Psoas muscle (tissue), 8 donors: ENCODE results near the gene DHH. TPM values are rescaled to one million over a fixed set of nuclear protein-coding genes. Genes with fewer than 3 reads are reported as not detected.
"Not testable (repeated sequence)": the region's sequence is repeated elsewhere in the genome, so short reads cannot be mapped to it uniquely, and the experiment has no call there.

Source experiments
- ATAC-seq, 4 donors: fragments of 200-7000 bp; cut with Tn5 transposase; one replicate each; pipeline ENCODE4 v1.9.1; 2020; ENCODE audit warnings: moderate library complexity in 3 of 4, mild to moderate bottlenecking in 2 of 4
- DNase-seq, 2 donors: peaks; one replicate each; pipeline ENCODE4 v3.0.0-alpha.2; 2020
- H3K27ac ChIP-seq: fragments of 200-600 bp; one replicate; pipeline ENCODE4 v1.8.0; 2022
- H3K27me3 ChIP-seq, 3 donors: fragments of 200-600 bp in 1 of 3; one replicate each; pipeline versions ENCODE4 v1.6.1 to v1.8.0; 2013 to 2022; ENCODE audit warnings: low read length in 2 of 3, mild to moderate bottlenecking in 2 of 3, moderate library complexity in 1 of 3; ENCODE audit not compliant: insufficient read depth in 3 of 3
- H3K36me3 ChIP-seq, 2 donors: fragments of 200-600 bp in 1 of 2; one replicate each; pipeline versions ENCODE4 v1.6.1 to v1.8.0; 2013 to 2022; ENCODE audit warnings: low read depth in 1 of 2, mild to moderate bottlenecking in 1 of 2, moderate library complexity in 1 of 2; ENCODE audit not compliant: insufficient read depth in 1 of 2
- H3K4me1 ChIP-seq: fragments of 200-600 bp; one replicate; pipeline ENCODE4 v1.8.0; 2022
- H3K4me3 ChIP-seq: fragments of 200-600 bp; one replicate; pipeline ENCODE4 v1.8.0; 2022; ENCODE audit warnings: mild to moderate bottlenecking
- H3K9me3 ChIP-seq: fragments of 200-600 bp; one replicate; pipeline ENCODE4 v1.8.0; 2022
- WGBS, 3 donors: extraction: QIAGEN DNeasy Blood & Tissue Kit; methylation state at CpG; one replicate each; pipeline versions ENCODE4 v1.1.6 to v1.1.7; 2013; 5-methylcytosine and 5-hydroxymethylcytosine counted together
- intact Hi-C, 2 donors: fragments of 100-400 bp; cut with DNase I; formaldehyde crosslinking; loops; one replicate each; pipeline versions ENCODE4 v1.11.0 to v1.14.2; 2022
- polyA plus RNA-seq, 3 donors: library from polyadenylated mRNA; stranded (reverse); fragments of 200-250 nt; gene quantifications; one replicate each; pipeline ENCODE4 v1.2.3, GENCODE V29; 2013
- total RNA-seq, 4 donors: library from RNA; stranded (reverse); fragmentation: NEBNext Ultra II Directional in 2 of 4; extraction: Animal tissue kit (Norgen Biotek cat#: 25700) in 2 of 4; gene quantifications; one replicate each; pipeline versions ENCODE4 v1.2.1 to v1.2.4, GENCODE V29; 2021 to 2023
- TF ChIP-seq, protein P1 (sequence below): fragments of 200-600 bp; IDR thresholded peaks from one replicate; pipeline ENCODE4 v1.8.0; 2022; ENCODE audit warnings: antibody characterized with exemption
- donor health status: healthy with polysubstance abuse.
- donor health status: DM: no; HTN: no; CAD: no; lungs with moderate emphysema.
- donor health status: Bipolar disorder and iron deficiency.
- donor health status: healthy.
- donor health status: DM: yes; HTN: yes; CAD: no.
- donor health status: DM: no; HTN: no; CAD: no.
- donor health status: DM: no; HTN: no; CAD: no.
- donor health status: DM: yes; HTN: yes; CAD: no.

The DHH gene
- total and polyA plus RNA-seq, 7 donors: 0.07 to 0.43 (median 0.17) TPM

DNA sequence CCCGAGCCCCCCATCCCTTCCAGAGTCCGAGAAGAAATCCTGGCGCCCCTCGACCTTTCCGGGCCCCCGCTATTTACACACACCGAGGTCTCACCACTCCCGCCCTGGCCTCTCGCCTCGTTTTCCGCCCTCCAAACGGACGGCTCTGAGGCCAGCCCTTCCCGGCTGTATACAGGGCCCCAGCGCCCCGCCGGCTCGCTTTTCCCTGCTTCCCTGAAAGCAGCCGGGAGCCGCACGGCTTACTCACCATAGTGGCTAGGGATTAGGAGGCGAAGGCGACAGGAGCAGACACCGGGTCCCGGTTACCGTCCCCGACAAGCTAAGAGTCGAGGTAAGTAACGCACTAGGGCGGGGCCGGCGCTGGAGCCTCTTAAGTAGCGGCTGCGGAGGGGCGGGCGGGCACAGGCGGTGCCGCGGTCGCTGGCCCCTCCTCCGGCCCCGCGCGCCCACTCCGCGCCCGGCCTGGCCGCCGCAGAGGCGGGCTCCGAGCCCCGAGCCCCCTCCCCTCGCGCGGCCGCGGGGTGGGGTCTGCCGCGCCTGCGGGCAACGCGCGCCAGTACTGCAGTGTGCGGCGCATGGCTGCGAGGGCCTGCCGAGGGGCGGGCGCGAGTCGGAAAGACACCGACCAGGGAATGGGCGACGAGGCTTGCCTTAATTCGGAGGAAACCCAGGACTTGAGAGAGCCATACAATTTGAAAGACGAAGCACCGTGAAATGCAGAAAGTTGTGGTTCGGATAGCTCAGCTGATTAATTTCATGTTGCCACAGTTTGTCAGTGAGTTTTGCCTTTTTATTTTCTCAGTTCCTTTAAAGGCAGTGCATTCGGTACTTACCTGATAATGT, 36.7 kb upstream of the DHH start, which contains the start of gene TUBA1B:
TSS of gene TUBA1B (minus strand) at position 345 of the 843 bp plus-strand sequence. CDS start at position 250, 95 bp downstream.
- no peaks in the 10 kb centered on the region for H3K27me3 ChIP-seq
- H3K36me3 ChIP-seq: peaks cover 6 to 28% of the 10 kb centered on the region in 2 donors
- no peaks in the 10 kb centered on the region for H3K9me3 ChIP-seq
- TF ChIP-seq, protein P1, sequence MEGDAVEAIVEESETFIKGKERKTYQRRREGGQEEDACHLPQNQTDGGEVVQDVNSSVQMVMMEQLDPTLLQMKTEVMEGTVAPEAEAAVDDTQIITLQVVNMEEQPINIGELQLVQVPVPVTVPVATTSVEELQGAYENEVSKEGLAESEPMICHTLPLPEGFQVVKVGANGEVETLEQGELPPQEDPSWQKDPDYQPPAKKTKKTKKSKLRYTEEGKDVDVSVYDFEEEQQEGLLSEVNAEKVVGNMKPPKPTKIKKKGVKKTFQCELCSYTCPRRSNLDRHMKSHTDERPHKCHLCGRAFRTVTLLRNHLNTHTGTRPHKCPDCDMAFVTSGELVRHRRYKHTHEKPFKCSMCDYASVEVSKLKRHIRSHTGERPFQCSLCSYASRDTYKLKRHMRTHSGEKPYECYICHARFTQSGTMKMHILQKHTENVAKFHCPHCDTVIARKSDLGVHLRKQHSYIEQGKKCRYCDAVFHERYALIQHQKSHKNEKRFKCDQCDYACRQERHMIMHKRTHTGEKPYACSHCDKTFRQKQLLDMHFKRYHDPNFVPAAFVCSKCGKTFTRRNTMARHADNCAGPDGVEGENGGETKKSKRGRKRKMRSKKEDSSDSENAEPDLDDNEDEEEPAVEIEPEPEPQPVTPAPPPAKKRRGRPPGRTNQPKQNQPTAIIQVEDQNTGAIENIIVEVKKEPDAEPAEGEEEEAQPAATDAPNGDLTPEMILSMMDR: no peak
- peak within 1 kb of the TSS; percentile 97 for H3K27ac ChIP-seq
- peak within 1 kb of the TSS; percentile 89 for H3K4me3 ChIP-seq
- intact Hi-C loops: loop anchor here in 1 of 2 donors (2.0 kb wide), 3 partner anchors 20 to 104 kb away; partner anchors contain the start of genes LMBR1L and TUBA1A
- 0 to 1% (median 0%) methylated on average over 51 to 79 of the region's 79 CpGs for WGBS, 3 donors
- peaks cover 16% of the 10 kb centered on the region for H3K4me1 ChIP-seq
- DNase-seq: peak; percentile 90 to 94
- ATAC-seq: peak; percentile 87 to 89 (median 88)

DNA sequence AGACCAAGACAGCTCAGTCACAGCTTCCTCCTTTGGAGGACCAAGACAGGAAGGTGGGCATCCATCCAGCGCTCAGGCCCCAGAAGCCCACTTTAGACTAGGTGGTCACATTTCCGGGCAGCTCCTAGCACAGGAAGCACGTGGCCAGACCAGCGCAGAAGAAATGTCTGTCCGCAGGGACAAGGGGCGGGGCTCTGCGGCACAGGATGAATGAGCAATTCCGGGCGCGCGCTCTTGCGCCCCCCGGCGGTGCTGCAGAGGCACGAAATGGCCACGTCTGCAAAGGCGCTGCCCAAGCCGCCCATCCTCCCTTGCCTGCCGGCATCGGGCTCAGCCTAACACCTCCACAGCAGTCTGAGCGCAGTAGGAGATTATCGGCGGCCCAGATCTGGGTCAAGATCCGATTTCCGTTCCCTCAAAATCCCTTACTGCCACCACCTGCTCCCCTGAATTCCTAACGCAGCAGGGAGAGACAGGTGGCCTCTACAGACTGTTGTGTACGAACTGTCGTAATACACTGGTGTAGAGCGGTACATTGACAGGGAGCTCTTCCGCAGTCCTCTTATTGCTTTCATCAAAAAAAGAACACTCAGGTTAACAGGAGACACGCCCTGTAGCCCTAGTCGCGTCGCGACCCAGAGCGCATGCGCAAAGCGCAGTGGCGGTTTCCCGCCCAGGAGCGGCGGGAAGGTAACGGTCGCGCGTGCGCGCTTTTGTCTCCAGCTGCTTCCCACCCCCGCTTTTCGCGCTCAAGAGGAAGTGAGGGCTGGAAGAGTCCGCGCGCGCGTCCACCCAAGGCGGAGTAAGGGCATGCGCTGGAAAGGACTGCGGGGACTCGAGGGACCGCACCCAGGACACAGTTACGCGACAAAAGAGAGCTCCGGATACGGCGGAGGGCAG, 35.8 kb upstream of the DHH start:
- peaks cover 16% of the 10 kb centered on the region for H3K4me1 ChIP-seq
- no peaks in the 10 kb centered on the region for H3K27me3 ChIP-seq
- TF ChIP-seq, protein P1: peak; percentile 79
- WGBS, 3 donors: 0 to 1% (median 1%) methylated on average over 66 of the region's 66 CpGs
- H3K36me3 ChIP-seq: peaks cover 6 to 28% of the 10 kb centered on the region in 2 donors
- DNase-seq (peak; percentile 94 to 96), ATAC-seq (peak; percentile 81 to 90 (median 83))
- intact Hi-C loops: loop anchor here in 1 of 2 donors (2.0 kb wide), 3 partner anchors 20 to 104 kb away; partner anchors contain the start of genes LMBR1L and TUBA1A
- H3K4me3 ChIP-seq: peak overlapping the region; percentile 89
- peak overlapping the region; percentile 97 for H3K27ac ChIP-seq
- no peaks in the 10 kb centered on the region for H3K9me3 ChIP-seq

DNA sequence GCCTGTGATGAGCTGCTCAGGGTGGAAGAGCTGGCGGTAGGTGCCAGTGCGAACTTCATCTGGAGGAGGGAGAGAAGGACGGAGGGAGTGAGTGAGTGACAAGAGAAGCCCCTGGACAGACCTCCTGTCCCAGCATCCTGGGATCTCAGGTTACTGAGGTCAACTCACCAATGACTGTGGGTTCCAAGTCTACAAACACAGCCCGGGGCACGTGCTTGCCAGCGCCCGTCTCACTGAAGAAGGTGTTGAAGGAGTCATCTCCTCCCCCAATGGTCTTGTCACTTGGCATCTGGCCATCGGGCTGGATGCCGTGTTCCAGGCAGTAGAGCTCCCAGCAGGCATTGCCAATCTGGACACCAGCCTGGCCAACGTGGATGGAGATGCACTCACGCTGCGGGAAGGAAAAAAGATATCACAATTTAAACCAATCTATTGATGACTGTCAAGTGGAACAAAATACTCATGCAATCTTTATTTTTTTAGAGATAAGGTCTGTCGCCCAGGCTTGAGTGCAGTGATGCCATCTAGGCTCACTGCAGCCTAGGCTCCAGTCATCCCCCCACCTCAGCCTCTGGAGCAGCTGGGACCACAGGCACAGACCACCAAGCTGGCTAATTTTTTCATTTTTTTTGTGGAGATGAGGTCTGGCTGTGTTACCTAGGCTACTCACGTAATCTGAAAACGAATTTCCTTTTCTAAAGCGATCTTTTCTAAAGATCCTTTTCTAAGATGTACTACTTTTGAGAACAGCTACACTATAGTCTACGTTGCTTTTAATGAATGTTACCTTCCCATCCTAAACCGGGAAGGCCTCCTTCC, 34.9 kb upstream of the DHH start:
- TF ChIP-seq, protein P1: no peak
- 38 to 52% (median 43%) methylated on average over 18 of the region's 18 CpGs for WGBS, 3 donors
- no peaks in the 10 kb centered on the region for H3K9me3 ChIP-seq
- peak overlapping the region; percentile 97 for H3K27ac ChIP-seq
- DNase-seq (peak in 1 of 2 donors; percentile 21), ATAC-seq (no peak)
- H3K4me1 ChIP-seq: peaks cover 16% of the 10 kb centered on the region
- no peaks in the 10 kb centered on the region for H3K27me3 ChIP-seq
- intact Hi-C loops: loop anchor here in 1 of 2 donors (2.0 kb wide), 3 partner anchors 19 to 105 kb away; partner anchors contain the start of genes LMBR1L and TUBA1A
- peak overlapping the region; percentile 89 for H3K4me3 ChIP-seq
- peaks cover 6 to 28% of the 10 kb centered on the region in 2 donors for H3K36me3 ChIP-seq

DNA sequence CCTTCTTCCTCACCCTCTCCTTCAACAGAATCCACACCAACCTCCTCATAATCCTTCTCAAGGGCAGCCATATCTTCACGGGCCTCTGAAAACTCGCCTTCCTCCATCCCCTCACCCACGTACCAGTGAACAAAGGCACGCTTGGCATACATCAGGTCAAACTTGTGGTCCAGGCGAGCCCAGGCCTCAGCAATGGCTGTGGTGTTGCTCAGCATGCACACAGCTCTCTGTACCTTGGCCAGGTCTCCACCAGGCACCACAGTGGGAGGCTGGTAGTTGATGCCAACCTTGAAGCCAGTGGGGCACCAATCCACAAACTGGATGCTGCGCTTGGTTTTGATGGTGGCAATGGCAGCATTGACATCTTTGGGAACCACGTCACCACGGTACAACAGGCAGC, 33.4 kb upstream of the DHH start:
- ATAC-seq, H3K27ac ChIP-seq, H3K27me3 ChIP-seq, H3K4me3 ChIP-seq, DNase-seq, H3K4me1 ChIP-seq, H3K9me3 ChIP-seq, intact Hi-C loops: not testable (repeated sequence)
- H3K36me3 ChIP-seq: peaks cover 6 to 28% of the 10 kb centered on the region in 2 donors
- 68 to 83% (median 81%) methylated on average over 5 to 8 of the region's 8 CpGs for WGBS, 3 donors
